DMS53 (cell line): ENCODE results near the gene C2orf92.

Experiments used
- DNase-seq: peaks from one replicate; lab custom pipeline; 2025; lab: John Stamatoyannopoulos, UW

The C2orf92 gene

GRCh38 chr2:97714084-97714949, 44.8 kb downstream of the C2orf92 start:
- no peak for DNase-seq

GRCh38 chr2:97714950-97715652, 45.6 kb downstream of the C2orf92 start:
- no peak for DNase-seq

- no peak for DNase-seq
Observed at GRCh38 chr2:97715951-97716694, 46.6 kb downstream of the C2orf92 start.

GRCh38 chr2:97716695-97717612, 47.4 kb downstream of the C2orf92 start:
- DNase-seq = no peak

- no peak for DNase-seq
Observed at GRCh38 chr2:97717613-97717995, 48.1 kb downstream of the C2orf92 start.

GRCh38 chr2:97718051-97718882, 48.8 kb downstream of the C2orf92 start:
- no peak for DNase-seq

- DNase-seq = no peak
Observed at GRCh38 chr2:97718942-97719341, 49.4 kb downstream of the C2orf92 start.

GRCh38 chr2:97719362-97720155, 50.0 kb downstream of the C2orf92 start:
- no peak for DNase-seq

GRCh38 chr2:97720746-97721145, 51.2 kb downstream of the C2orf92 start:
- DNase-seq = no peak

- DNase-seq = no peak
Observed at GRCh38 chr2:97722227-97722626, 52.7 kb downstream of the C2orf92 start.

GRCh38 chr2:97723156-97724072, 53.9 kb downstream of the C2orf92 start:
- no peak for DNase-seq

GRCh38 chr2:97724073-97724410, 54.5 kb downstream of the C2orf92 start:
- no peak for DNase-seq

- DNase-seq = no peak
Observed at GRCh38 chr2:97724501-97724900, 55.0 kb downstream of the C2orf92 start.

- DNase-seq = no peak
Observed at GRCh38 chr2:97724946-97725688, 55.6 kb downstream of the C2orf92 start.

GRCh38 chr2:97726261-97727064, 57.0 kb downstream of the C2orf92 start:
- no peak for DNase-seq

GRCh38 chr2:97727296-97727695, 57.8 kb downstream of the C2orf92 start:
- no peak for DNase-seq

- peak; percentile 76 for DNase-seq
Observed at GRCh38 chr2:97728091-97728731, 58.7 kb downstream of the C2orf92 start.
